Posterior cingulate gyrus (tissue), 11 donors: ENCODE data around the gene ZNF792.
A peak's percentile ranks its signal among the peaks of the same experiment; 100 is the strongest.
"Not testable (repeated sequence)": the region's sequence is repeated elsewhere in the genome, so short reads cannot be mapped to it uniquely, and the experiment has no call there.

Experiments
- DNase-seq, 10 donors: peaks; one replicate each; pipeline versions ENCODE4 v3.0.0 to v3.0.0-alpha.2; 2020 to 2021; ENCODE audit warnings: mixed read lengths in 3 of 10
- intact Hi-C: fragments of 100-400 bp; cut with DNase I; formaldehyde crosslinking; loops from one replicate; pipeline ENCODE4 v1.15.1; 2023

ZNF792 gene

DNA sequence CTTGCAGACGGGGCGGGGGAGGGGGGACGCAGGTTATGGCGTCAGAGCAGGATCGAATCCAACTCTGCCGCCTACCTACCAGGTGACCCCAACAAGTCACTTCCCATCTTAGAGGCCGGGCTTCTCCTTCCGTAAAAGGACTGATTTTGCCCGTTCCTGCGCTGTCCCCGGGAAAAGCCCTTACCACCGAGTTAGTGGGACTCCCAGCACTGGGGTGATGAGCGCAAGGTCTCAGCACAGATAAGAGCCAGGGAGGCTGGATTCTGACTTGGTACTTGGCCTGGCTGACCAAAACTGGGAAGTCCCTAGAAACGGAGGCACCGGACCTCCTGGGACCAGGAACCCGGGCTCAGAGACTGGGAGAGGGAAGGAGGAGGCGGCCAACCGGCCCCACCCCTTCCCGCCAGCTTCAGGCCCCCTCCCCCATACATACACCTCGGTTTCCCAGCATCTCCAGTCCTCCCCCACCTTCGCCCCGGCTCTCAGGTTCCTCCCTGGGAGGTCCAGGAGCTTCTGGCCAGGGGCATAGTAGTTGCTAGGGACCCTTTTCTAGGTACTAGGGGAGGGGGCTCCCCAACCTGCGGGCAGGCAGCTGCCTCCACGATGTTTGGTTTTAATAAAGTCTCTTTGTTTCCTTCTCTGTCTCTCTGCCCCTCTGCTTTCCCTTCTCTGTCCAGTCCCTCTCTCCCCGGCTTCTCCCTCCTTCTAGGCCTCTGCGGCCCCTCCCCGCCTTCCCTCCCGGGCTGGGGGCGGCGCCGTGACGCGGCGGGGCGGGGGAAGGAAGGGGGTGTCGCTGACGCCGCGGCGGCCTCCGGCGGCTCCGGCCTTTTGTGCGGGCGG is 35.7 kb upstream of the ZNF792 start, which contains the start of gene GRAMD1A:
GRAMD1A (plus strand) TSS at position 826 of the 840 bp plus-strand sequence. CDS start 156 bp downstream, outside the sequence.
- peak; percentile 66 to 97 (median 80) for DNase-seq
- intact Hi-C loops: no loop called here

DNA sequence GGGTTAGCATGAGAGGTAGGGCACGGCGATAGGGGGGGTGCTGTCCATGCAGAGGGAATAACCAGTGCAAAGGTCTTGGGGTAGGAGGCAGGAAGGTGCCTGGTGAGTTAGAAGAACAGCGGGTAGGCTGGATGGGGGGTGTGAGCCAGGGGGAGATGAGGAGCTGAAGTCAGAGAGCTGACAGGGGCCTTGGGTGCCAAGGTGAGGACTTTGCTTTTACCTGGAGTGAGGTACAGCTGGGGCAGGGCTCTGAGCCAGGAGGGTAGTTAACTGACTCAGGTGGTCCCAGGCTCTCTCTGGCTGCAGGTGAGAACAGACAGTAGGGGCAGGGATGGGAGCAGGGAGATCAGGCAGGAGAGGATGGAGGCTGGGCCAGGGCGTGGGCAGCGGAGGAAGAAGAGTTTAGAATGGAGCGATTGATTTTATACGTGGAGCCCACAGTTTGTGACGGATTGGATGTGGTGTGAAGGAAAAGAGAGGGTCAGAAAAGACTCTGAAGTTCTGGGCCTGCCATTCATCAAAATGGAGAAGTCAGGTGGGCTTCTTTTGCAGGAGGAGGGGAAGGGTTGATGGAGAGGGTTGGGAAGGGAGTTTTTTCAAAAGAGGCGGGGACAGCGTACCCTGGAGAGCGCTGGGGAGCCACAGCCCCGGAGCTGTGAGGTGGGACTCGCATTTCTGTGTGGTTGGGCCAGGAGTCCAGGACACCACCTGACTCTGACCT is 34.9 kb upstream of the ZNF792 start:
- DNase-seq: peak in 2 of 10 donors; percentile 16 to 66

DNA sequence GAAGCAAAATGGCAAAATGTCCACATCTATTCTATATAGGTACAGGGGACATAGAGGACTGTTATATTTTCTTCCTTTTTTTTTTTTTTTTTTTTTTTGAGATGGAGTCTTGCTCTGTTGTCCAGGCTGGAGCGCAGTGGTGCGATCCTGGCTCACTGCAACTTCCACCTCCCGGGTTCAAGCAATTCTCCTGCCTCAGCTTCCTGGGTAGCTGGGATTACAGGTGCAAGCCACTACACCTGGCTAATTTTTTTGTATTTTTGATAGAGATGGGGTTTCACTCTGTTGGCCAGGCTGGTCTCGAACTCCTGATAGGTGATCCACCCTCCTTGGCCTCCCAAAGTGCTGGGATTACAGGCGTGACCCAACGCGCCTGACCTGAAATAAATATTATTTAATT is 34.2 kb upstream of the ZNF792 start:
- peak in 2 of 10 donors; percentile 4 to 29 for DNase-seq
- intact Hi-C loops: not testable (repeated sequence)

More for the DNA sequence above, 34.9 kb upstream of the ZNF792 start:
- intact Hi-C loops: no loop called here

GRCh38 chr19:34997071-34997617 is 33.1 kb upstream of the ZNF792 start:
- peak in 2 of 10 donors; percentile 19 to 53 for DNase-seq
- intact Hi-C loops: no loop called here

- intact Hi-C loops: no loop called here
- DNase-seq: peak in 2 of 10 donors; percentile 9 to 24
Observed at GRCh38 chr19:34995551-34995950, 31.5 kb upstream of the ZNF792 start.

- intact Hi-C loops: no loop called here
- DNase-seq: peak in 2 of 10 donors; percentile 9 to 50
Observed at GRCh38 chr19:34994643-34995541, 30.9 kb upstream of the ZNF792 start.

DNA sequence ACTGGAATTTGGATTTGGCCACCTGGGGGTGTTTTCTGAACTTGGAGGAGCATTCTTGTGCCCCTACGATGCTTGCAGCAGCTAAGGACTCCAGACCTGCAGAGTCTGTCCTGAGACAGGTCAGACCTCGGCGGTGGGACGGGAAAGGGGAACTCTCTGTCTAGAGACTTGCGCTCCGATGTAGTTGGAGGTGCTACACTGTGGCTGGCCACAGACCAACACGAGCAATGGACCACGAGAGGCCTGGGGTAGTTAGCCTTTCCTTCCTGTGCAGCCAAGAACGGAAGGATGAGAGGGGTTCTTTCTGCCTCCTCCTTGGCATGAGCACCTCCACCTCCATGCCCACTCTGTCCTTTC is 30.2 kb upstream of the ZNF792 start:
- intact Hi-C loops: no loop called here
- peak in 2 of 10 donors; percentile 32 to 58 for DNase-seq

DNA sequence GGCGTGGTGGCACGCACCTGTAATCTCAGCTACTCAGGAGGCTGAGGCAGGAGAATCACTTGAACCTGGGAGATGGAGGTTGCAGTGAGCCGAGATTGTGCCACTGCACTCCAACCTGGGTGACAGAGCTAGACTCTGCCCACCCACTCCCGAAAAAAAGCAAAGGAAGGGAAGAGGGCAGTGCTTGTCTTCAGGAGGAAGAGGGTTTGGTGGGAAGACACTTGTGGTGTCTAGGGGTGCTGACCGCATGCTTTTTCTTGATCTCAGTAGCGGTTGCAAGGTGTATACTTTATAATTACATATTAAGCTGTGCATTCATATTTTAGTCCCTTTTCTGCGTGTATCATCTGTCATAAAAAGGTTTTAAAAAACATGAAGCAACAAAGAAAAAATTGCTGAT is 28.6 kb upstream of the ZNF792 start:
- intact Hi-C loops: not testable (repeated sequence)
- peak in 2 of 10 donors; percentile 11 to 12 for DNase-seq

DNA sequence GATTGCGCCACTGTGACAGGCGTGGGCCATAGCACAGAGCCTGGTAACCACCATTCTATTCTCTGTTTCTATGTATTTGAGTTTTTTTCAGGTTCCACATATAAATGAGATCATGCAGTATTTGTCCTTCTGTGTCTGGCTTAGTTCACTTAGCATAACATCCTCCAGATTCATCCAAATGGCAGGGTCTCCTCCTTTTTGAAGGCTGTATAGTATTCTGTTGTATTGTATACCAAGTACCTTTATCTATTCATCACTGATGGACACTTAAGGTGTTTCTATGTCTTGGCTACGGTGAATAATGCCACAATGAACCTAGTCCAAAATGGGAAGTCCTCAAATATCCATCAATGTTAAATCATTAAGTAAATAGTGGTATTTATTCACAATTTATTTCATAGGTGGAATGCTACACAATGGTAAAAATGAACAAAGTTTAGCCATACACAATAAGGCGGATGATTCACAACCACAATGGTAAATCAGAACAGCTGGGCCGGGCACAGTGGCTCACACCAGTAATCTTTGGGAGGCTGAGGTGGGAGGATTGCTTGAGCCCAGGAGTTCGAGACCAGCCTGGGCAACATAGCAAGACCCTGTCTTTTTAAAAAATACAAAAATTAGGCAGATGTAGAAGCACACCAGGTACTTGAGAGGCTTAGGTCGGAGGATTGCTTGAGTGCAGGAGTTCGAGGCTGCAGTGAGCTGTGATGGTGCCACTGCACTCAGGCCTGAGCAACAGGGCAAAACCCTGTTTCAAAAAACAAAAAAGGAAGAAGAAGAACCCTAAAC is 27.7 kb upstream of the ZNF792 start:
- intact Hi-C loops: no loop called here
- peak in 2 of 10 donors; percentile 18 to 20 for DNase-seq

GRCh38 chr19:34990578-34991192 is 26.7 kb upstream of the ZNF792 start:
- intact Hi-C loops: no loop called here
- peak in 2 of 10 donors; percentile 38 to 54 for DNase-seq

- DNase-seq: no peak
- intact Hi-C loops: no loop called here
Observed at GRCh38 chr19:34989298-34989697, 25.3 kb upstream of the ZNF792 start.

- DNase-seq: peak in 2 of 10 donors; percentile 8 to 21
- intact Hi-C loops: no loop called here
Observed at GRCh38 chr19:34988119-34988518, 24.1 kb upstream of the ZNF792 start.

DNA sequence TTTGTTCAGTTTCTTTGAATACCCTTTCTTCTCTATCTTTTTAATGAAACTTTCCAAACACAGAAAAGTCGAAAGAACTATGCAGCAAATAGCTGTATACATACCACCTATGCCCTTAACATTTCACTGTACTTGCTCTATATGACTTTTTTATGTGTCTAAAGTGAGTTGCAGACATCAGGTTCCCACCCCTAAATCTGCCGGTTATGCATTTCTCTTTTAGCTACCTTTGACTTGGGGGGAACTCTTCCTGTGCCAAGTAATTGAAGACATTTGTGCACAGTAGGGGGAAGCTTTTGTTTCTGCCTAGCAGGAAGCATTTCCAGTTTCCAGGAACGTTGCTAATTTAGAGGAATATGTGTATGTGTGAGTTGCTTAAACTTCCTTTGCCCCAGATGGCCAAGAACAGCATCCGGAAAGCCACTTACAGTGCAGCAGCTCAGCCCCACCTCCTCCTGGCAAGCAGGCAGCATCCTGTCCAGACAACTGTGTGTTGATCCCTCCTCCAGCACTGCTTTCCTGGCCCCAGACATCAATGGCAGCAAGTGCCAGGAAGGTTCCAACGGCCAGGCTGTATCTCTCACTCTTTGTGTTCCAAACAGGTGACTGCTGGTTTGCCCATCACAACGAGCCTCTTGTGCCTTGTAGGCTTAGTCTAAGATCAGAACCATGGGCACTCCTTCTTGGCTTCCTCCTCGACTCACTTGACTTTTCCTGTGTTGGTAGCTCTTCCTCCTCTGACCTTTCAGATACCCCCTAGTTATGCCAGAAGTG is 21.4 kb upstream of the ZNF792 start:
- DNase-seq: peak in 2 of 10 donors; percentile 44 to 71

GRCh38 chr19:34984287-34984686 is 20.3 kb upstream of the ZNF792 start:
- intact Hi-C loops: no loop called here
- no peak for DNase-seq

More for the DNA sequence above, 21.4 kb upstream of the ZNF792 start:
- intact Hi-C loops: no loop called here

- no peak for DNase-seq
- intact Hi-C loops: no loop called here
Observed at GRCh38 chr19:34983786-34984185, 19.8 kb upstream of the ZNF792 start.

GRCh38 chr19:34982275-34982674 is 18.2 kb upstream of the ZNF792 start:
- peak in 1 of 10 donors; percentile 8 for DNase-seq
- intact Hi-C loops: no loop called here

DNA sequence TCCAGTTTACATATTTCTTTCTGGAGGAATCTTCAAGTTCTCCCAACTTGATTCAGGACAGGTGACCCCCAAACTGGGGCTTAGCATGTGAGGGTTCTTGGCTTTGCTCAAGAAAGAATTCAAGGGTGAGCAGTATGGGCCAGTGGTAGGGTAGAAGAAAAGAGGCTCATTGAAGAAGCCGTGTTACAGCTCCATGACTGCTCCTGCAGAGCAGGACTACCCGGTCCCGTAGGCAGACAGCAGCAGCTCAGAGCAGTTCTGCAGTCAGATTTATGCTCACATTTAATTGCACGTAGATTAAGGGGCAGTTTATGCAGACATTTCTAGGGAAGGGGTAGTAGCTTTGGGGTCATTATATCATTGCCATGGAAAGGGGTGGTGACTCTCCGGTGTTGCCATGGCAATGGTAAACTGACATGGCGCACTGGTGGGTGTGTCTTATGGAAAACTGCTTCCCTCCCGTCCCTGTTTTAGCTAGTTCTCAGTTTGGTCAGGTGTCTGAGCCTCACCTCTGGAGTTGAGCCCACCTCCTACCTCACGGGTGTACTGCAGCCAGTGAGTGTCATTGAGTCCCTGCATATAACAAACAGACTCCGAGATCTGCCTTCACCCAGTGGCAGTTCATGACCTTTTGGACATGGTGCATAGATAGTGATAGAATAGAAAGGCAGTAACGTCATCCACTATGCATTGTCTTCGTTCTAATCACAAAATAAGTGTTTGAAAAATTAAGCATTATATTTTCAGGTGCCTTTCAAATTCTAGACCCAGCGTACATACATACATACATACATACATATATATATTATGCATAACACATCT is 16.0 kb upstream of the ZNF792 start:
- intact Hi-C loops: no loop called here
- DNase-seq: peak in 2 of 10 donors; percentile 24 to 26
